GM19193 (cell line): ENCODE results near the gene SLAMF1.

Experiments
- POLR2A ChIP-seq: IDR thresholded peaks from 4 replicates; pipeline ENCODE4 v1.6.1; 2011; ENCODE audit not compliant: insufficient read depth, insufficient read length; ENCODE audit errors: extremely low read depth

The SLAMF1 gene

GRCh38 chr1:160637065-160637464, 9.8 kb downstream of the SLAMF1 start:
- TF ChIP-seq POLR2A: no peak

- TF ChIP-seq POLR2A: no peak
These were observed 10.3 kb downstream of the SLAMF1 start for GRCh38 chr1:160636547-160636946.

GRCh38 chr1:160636076-160636475, 10.8 kb downstream of the SLAMF1 start:
- no peak for TF ChIP-seq POLR2A

GRCh38 chr1:160634543-160635491, 12.0 kb downstream of the SLAMF1 start:
- peak; percentile 74 for TF ChIP-seq POLR2A

- TF ChIP-seq POLR2A: peak; percentile 44
These were observed 13.4 kb downstream of the SLAMF1 start for GRCh38 chr1:160633330-160633903.

- no peak for TF ChIP-seq POLR2A
These were observed 14.7 kb downstream of the SLAMF1 start for GRCh38 chr1:160631983-160632625.

- TF ChIP-seq POLR2A: peak; percentile 3
These were observed 16.1 kb downstream of the SLAMF1 start for GRCh38 chr1:160630523-160631451.

- TF ChIP-seq POLR2A: peak; percentile 44
These were observed 17.3 kb downstream of the SLAMF1 start for GRCh38 chr1:160629286-160630210.

- peak; percentile 38 for TF ChIP-seq POLR2A
These were observed 18.0 kb downstream of the SLAMF1 start for GRCh38 chr1:160628799-160629263.

- peak; percentile 11 for TF ChIP-seq POLR2A
These were observed 19.1 kb downstream of the SLAMF1 start for GRCh38 chr1:160627677-160628289.

- TF ChIP-seq POLR2A: peak; percentile 53
These were observed 20.1 kb downstream of the SLAMF1 start for GRCh38 chr1:160626509-160627342.
